Muscle layer of colon (tissue), 2 donors: ENCODE measurements around the gene TNFRSF6B.

Experiments used
- H3K27ac ChIP-seq: one replicate; pipeline ENCODE4 v1.7.0; 2013; ENCODE audit warnings: low read depth, mild to moderate bottlenecking, low read length, moderate library complexity
- H3K27me3 ChIP-seq, 2 donors: one replicate each; pipeline ENCODE4 v1.7.0; 2013; ENCODE audit warnings: low read length in 2 of 2, mild to moderate bottlenecking in 2 of 2; ENCODE audit not compliant: insufficient read depth in 2 of 2, control insufficient read depth in 1 of 2
- H3K36me3 ChIP-seq: one replicate; pipeline ENCODE4 v1.7.0; 2013; ENCODE audit warnings: mild to moderate bottlenecking, low read length; ENCODE audit not compliant: insufficient read depth
- H3K4me1 ChIP-seq: one replicate; pipeline ENCODE4 v1.7.0; 2013; ENCODE audit warnings: mild to moderate bottlenecking, low read length; ENCODE audit not compliant: insufficient read depth
- H3K4me3 ChIP-seq, 2 donors: one replicate each; pipeline ENCODE4 v1.7.0; 2013; ENCODE audit warnings: low read length in 2 of 2, low read depth in 1 of 2, mild to moderate bottlenecking in 1 of 2, moderate library complexity in 1 of 2
- H3K9ac ChIP-seq: one replicate; pipeline ENCODE4 v1.7.0; 2013; ENCODE audit warnings: low read length
- H3K9me3 ChIP-seq: one replicate; pipeline ENCODE4 v1.7.0; 2013; ENCODE audit warnings: mild to moderate bottlenecking, low read length
- donor health status: abdominal sarcoma.
- donor health status: Adenocarcinoma of cecum.

TNFRSF6B gene

GRCh38 chr20:63744574-63745423, 48.3 kb downstream of the TNFRSF6B start:
- no peak overlapping the region for H3K4me3 ChIP-seq
- H3K27me3 ChIP-seq = no peaks in the 10 kb centered on the region
- H3K36me3 ChIP-seq = no peaks in the 10 kb centered on the region
- peaks cover 11% of the 10 kb centered on the region for H3K4me1 ChIP-seq
- H3K9me3 ChIP-seq = no peaks in the 10 kb centered on the region
- no peak overlapping the region for H3K27ac ChIP-seq
- no peak overlapping the region for H3K9ac ChIP-seq

GRCh38 chr20:63745424-63745805, 49.0 kb downstream of the TNFRSF6B start:
- Histone ChIP-seq H3K27ac (no peak overlapping the region), H3K4me3 (no peak overlapping the region), H3K9me3 (no peaks in the 10 kb centered on the region), H3K36me3 (no peaks in the 10 kb centered on the region), H3K9ac (no peak overlapping the region), H3K4me1 (peaks cover 11% of the 10 kb centered on the region), H3K27me3 (no peaks in the 10 kb centered on the region)

GRCh38 chr20:63745961-63746731, 49.7 kb downstream of the TNFRSF6B start:
- Histone ChIP-seq H3K27me3 (no peaks in the 10 kb centered on the region), H3K9me3 (no peaks in the 10 kb centered on the region), H3K4me1 (peaks cover 7% of the 10 kb centered on the region), H3K27ac (no peak overlapping the region), H3K4me3 (no peak overlapping the region), H3K36me3 (no peaks in the 10 kb centered on the region), H3K9ac (no peak overlapping the region)

GRCh38 chr20:63746751-63747315, 50.4 kb downstream of the TNFRSF6B start:
- H3K4me1 ChIP-seq = peaks cover under 1% of the 10 kb centered on the region
- H3K9ac ChIP-seq = no peak overlapping the region
- H3K27me3 ChIP-seq = no peaks in the 10 kb centered on the region
- no peaks in the 10 kb centered on the region for H3K9me3 ChIP-seq
- H3K4me3 ChIP-seq = no peak overlapping the region
- H3K27ac ChIP-seq = no peak overlapping the region
- no peaks in the 10 kb centered on the region for H3K36me3 ChIP-seq

GRCh38 chr20:63747622-63748069, 51.2 kb downstream of the TNFRSF6B start:
- Histone ChIP-seq H3K4me1 (no peaks in the 10 kb centered on the region), H3K4me3 (no peak overlapping the region), H3K27me3 (no peaks in the 10 kb centered on the region), H3K27ac (no peak overlapping the region), H3K9ac (no peak overlapping the region), H3K36me3 (no peaks in the 10 kb centered on the region), H3K9me3 (no peaks in the 10 kb centered on the region)
